Measurements from ENCODE around the gene TMEM63B. TPM values are rescaled to one million over a fixed set of nuclear protein-coding genes. Genes with fewer than 3 reads are reported as not detected.

Gene TMEM63B
- total and polyA plus RNA-seq, 9 of the 15 experiments (the other 6 are each of a cell fraction or from before 2014, with no cell fraction given), result 0.14 to 39.4 (median 14.4) TPM

GRCh38 chr6:44172731-44173500, 45.6 kb downstream of the TMEM63B start (continued):
- TF ChIP-seq MBD1 (CRISPR knock-in tag; IDR thresholded peaks at IDR 0.05), result no peak
- TF ChIP-seq E2F6 (IDR thresholded peaks at IDR 0.05; ENCODE audit: borderline replicate concordance in 1 of 2, extremely low read depth in 1 of 2, insufficient read depth in 1 of 2, insufficient read length in 1 of 2, low read depth in 1 of 2, low read length in 1 of 2, poor library complexity in 1 of 2, severe bottlenecking in 1 of 2), result peak in 1 of 2 experiments; percentile 11
- no peak for TF ChIP-seq RBM15 (IDR thresholded peaks at IDR 0.05; ENCODE audit: insufficient read depth, low read length)
- no peak for TF ChIP-seq KAT2B (IDR thresholded peaks at IDR 0.05; ENCODE audit: low read depth, low read length)
- TF ChIP-seq HNRNPH1 (optimal IDR thresholded peaks at IDR 0.05; ENCODE audit: low read depth, low read length), result no peak
- TF ChIP-seq CLOCK (CRISPR knock-in tag; IDR thresholded peaks at IDR 0.05; ENCODE audit: borderline replicate concordance), result no peak
- no peak for TF ChIP-seq SRSF9 (IDR thresholded peaks at IDR 0.05; ENCODE audit: borderline replicate concordance, low read depth, low read length)
- TF ChIP-seq CSDE1 (IDR thresholded peaks at IDR 0.05), result no peak
- no peak for TF ChIP-seq ZFX (CRISPR knock-in tag; IDR thresholded peaks at IDR 0.05)
- no peak for TF ChIP-seq ZNF785 (CRISPR knock-in tag; IDR thresholded peaks at IDR 0.05)
- no peak for TF ChIP-seq TCF7L2 (IDR thresholded peaks at IDR 0.05; ENCODE audit: low read depth, low read length)
- TF ChIP-seq SRSF3 (IDR thresholded peaks at IDR 0.05; ENCODE audit: insufficient read depth, low read length), result no peak
- no peak for TF ChIP-seq E2F3 (CRISPR knock-in tag; IDR thresholded peaks at IDR 0.05)
- peak; percentile 46 for TF ChIP-seq EGR1 (conservative IDR thresholded peaks at IDR 0.05)
- no peak for TF ChIP-seq ZNF609 (CRISPR knock-in tag; IDR thresholded peaks at IDR 0.05; ENCODE audit: borderline replicate concordance)
- TF ChIP-seq SMARCA5 (IDR thresholded peaks at IDR 0.05), result 0 out of 2 replicates have a peak, but pooled peaks have one; percentile 16
